ENCODE data around the gene SCNN1G. TPM values are rescaled to one million over a fixed set of nuclear protein-coding genes. Genes with fewer than 3 reads are reported as not detected.

SCNN1G gene
- total RNA-seq, 3 donors from 2014 or later: 1.9 to 52.4 (median 4.2) TPM

DNA sequence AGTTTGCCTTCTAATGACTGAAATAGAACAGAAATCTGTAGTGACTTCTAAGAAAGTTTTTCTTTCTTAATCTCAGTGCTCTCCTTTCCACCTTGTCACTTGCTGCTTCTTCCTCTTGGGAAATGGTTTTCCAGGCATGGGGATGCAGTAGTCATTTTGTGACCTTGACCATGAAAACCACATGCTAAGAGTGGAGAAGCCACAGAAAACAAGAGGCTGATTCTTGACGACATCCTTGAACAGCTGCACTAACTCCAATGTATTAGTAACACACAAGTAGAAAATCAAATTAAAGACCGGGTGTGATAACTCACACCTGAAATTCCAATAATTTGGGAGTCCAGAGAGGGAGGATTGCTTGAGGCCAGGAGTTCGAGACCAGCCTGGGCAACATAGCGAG lies 17.8 kb upstream of the SCNN1G start:
- no peaks in the 10 kb centered on the region for H3K4me1 ChIP-seq (ENCODE audit: low read depth)
- ATAC-seq (no peak), DNase-seq (no peak)
- intact Hi-C loops (cut with DNase I, micrococcal nuclease): no loop called here
- no peak overlapping the region for H3K4me3 ChIP-seq
- H3K36me3 ChIP-seq (ENCODE audit: low read depth): no peaks in the 10 kb centered on the region
- TF ChIP-seq, protein P1, sequence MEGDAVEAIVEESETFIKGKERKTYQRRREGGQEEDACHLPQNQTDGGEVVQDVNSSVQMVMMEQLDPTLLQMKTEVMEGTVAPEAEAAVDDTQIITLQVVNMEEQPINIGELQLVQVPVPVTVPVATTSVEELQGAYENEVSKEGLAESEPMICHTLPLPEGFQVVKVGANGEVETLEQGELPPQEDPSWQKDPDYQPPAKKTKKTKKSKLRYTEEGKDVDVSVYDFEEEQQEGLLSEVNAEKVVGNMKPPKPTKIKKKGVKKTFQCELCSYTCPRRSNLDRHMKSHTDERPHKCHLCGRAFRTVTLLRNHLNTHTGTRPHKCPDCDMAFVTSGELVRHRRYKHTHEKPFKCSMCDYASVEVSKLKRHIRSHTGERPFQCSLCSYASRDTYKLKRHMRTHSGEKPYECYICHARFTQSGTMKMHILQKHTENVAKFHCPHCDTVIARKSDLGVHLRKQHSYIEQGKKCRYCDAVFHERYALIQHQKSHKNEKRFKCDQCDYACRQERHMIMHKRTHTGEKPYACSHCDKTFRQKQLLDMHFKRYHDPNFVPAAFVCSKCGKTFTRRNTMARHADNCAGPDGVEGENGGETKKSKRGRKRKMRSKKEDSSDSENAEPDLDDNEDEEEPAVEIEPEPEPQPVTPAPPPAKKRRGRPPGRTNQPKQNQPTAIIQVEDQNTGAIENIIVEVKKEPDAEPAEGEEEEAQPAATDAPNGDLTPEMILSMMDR (IDR thresholded peaks at IDR 0.05): no peak
- H3K9me3 ChIP-seq: no peaks in the 10 kb centered on the region

DNA sequence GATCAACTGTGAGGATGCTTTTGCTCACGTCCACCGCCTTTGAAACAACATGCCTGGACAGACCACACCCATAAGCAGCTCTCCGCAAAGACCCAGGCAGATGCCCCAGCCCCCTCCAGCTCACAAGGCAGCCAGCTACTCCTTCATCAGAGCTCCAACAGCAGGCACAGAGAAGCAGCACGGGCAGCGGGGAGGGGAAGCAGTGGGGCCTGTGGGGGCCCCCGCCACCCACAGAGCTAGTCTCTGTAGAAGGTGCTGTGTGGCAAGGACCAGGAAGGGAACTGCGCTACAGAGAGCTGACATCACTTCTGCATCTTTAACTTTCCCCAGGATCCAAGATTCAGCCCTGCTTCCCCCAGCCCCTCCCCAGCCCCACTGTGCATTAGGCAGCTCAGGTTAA lies 10.0 kb upstream of the SCNN1G start:
- Histone ChIP-seq H3K36me3 (ENCODE audit: low read depth) (no peaks in the 10 kb centered on the region), H3K4me3 (no peak overlapping the region), H3K9me3 (no peaks in the 10 kb centered on the region), H3K4me1 (ENCODE audit: low read depth) (no peaks in the 10 kb centered on the region)
- ATAC-seq: no peak
- TF ChIP-seq, protein P1 (IDR thresholded peaks at IDR 0.05): no peak
- intact Hi-C loops (cut with DNase I, micrococcal nuclease): no loop called here
- no peak for DNase-seq

DNA sequence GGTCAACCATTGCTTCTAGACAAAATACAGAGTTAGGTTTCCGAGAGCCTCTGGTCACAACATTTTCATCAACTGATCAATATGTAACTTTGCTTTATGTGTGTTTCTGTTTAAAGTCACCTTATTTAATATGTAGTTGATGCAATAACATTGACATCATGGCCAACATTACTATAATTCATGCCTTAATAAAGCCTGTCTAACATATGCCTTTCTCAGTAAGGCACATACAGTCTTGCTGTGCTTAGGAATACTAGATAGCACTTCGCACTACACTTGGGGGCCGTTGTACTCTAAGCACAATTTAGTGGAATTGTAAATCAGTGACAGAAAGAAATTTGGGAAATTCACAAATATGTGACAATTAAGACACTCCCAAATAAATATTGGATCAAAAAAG lies 9.6 kb upstream of the SCNN1G start:
- no peak for ATAC-seq
- H3K36me3 ChIP-seq (ENCODE audit: low read depth): no peaks in the 10 kb centered on the region
- H3K4me3 ChIP-seq: no peak overlapping the region
- H3K9me3 ChIP-seq: no peaks in the 10 kb centered on the region
- TF ChIP-seq, protein P1 (IDR thresholded peaks at IDR 0.05): no peak
- intact Hi-C loops (cut with DNase I, micrococcal nuclease): no loop called here
- no peak for DNase-seq
- no peaks in the 10 kb centered on the region for H3K4me1 ChIP-seq (ENCODE audit: low read depth)

DNA sequence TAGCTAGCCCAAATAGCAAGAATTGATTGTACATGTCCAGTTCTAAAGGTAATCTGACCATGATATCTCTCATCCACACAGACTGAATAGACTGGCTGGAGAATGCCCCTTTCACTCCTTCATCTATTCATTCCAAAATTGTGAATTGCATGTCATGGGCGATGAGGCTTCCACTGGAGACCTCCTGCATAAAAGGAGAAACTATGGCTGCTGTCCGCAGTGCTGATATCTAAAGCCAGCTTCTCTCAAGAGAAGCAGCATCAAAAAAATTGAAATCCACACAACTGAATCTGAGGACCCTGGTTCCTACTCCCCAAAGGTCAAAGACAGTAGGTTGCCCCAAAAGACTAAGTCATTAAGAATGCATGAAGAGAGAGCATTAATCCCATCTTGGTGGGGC lies 7.9 kb upstream of the SCNN1G start:
- no peak for DNase-seq
- no peaks in the 10 kb centered on the region for H3K4me1 ChIP-seq (ENCODE audit: low read depth)
- H3K4me3 ChIP-seq: no peak overlapping the region
- ATAC-seq: no peak
- no peaks in the 10 kb centered on the region for H3K36me3 ChIP-seq (ENCODE audit: low read depth)
- TF ChIP-seq, protein P1 (IDR thresholded peaks at IDR 0.05): no peak
- intact Hi-C loops (cut with DNase I, micrococcal nuclease): no loop called here
- H3K9me3 ChIP-seq: no peaks in the 10 kb centered on the region

DNA sequence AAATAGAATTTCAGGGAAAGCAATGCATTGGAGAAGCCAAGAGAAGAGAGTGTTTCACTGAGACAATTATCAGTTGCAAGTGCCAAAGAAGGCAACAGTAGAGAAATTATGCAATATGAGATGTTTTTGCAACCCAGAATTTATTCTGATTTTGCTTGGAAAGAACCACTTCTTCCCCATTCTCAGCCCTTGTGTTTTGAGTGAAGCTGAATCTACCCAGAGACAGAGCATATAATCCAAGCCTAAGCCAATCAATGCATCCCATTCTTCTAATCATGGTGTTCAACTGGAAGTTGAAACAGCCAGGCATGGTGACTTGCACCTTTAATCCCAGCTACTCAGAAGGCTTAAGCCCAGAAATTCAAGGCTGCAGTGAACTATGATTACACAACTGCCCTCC lies 6.9 kb upstream of the SCNN1G start:
- TF ChIP-seq, protein P1 (IDR thresholded peaks at IDR 0.05): no peak
- intact Hi-C loops (cut with DNase I, micrococcal nuclease): no loop called here
- Histone ChIP-seq H3K4me1 (ENCODE audit: low read depth) (no peaks in the 10 kb centered on the region), H3K9me3 (no peaks in the 10 kb centered on the region), H3K4me3 (no peak overlapping the region), H3K36me3 (ENCODE audit: low read depth) (no peaks in the 10 kb centered on the region)
- ATAC-seq (no peak), DNase-seq (no peak)

DNA sequence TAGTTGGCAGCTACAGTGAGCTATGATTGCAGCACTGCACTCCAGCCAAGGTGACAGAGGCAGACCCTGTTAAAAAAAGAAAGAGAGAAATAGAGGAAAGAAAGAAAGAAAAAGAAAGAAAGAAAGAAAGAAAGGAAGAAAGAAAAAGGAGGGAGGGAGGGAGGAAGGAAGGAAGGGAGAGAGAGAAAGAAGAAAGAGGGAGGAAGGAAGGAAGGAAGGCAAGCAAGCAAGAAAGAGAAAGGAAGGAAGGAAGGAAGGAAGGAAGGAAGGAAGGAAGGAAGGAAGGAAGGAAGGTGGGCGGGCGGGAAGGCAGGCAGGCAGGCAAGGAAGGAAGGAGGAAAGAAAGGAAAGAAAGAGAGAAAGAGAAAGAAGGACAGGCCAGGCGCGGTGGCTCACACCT lies 1.0 kb upstream of the SCNN1G start:
- TF ChIP-seq, protein P1 (IDR thresholded peaks at IDR 0.05): no peak
- ATAC-seq (no peak), DNase-seq (no peak)
- peaks cover 13% of the 10 kb centered on the region for H3K4me1 ChIP-seq (ENCODE audit: low read depth)
- no peak overlapping the region for H3K4me3 ChIP-seq
- no peaks in the 10 kb centered on the region for H3K36me3 ChIP-seq (ENCODE audit: low read depth)
- intact Hi-C loops (cut with DNase I, micrococcal nuclease): no loop called here
- H3K9me3 ChIP-seq: no peaks in the 10 kb centered on the region

All from mucosa of descending colon (tissue), 3 donors.